ENCODE data around the gene IFIT1B.
A peak's percentile ranks its signal among the peaks of the same experiment; 100 is the strongest.

IFIT1B gene

GRCh38 chr10:89414146-89414878 is 36.5 kb downstream of the IFIT1B start, which contains the start of gene IFIT5:
Gene IFIT5 (plus strand): TSS chr10:89414568. CDS start chr10:89414799, 231 bp downstream.
- DNase-seq = peak; percentile 56

GRCh38 chr10:89414879-89415821 is 37.3 kb downstream of the IFIT1B start:
- DNase-seq = peak; percentile 33

DNA sequence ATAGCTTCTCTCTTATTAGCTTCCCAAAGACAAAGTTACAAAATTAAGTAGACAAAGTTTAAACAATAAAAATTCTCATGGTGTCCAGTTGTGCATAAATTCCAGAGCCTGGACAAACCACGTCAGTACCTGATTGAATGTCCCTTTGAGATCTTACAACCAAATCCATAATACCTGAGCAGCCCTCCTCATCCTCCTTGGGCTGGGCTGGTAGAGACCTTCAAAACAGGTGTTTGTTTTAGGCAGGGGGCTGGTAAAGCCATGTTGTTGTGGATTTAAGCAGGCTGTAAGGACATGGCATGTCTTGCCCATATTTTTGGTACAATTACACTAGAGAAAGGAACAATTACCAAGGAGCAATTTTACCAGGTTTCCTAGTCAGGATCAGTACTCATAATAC is 38.6 kb downstream of the IFIT1B start:
- no peak for DNase-seq

- DNase-seq = no peak
Measured at GRCh38 chr10:89419548-89419947, 41.7 kb downstream of the IFIT1B start.

DNA sequence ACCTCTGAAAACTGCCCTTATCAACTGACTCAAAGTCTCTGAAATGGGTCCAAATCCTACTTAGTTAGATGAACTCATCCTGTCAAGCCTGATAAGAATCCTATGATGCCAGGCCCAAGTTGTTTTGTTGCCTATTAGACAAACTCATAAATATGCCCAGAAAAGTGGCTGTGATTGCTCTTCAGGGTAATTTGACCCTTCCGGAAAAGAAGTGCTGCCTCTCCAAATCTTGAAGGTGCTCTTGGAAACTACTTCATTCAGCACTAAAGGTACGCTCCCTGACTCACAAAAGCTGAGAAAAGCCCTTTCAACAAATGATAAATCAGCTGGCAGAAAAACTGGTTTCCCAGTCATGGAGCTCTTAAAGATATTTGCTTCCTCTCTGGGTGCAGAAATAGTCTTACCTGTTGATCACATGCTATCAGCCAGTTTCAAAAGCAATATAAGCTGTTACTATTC is 43.2 kb downstream of the IFIT1B start:
- DNase-seq = no peak

DNA sequence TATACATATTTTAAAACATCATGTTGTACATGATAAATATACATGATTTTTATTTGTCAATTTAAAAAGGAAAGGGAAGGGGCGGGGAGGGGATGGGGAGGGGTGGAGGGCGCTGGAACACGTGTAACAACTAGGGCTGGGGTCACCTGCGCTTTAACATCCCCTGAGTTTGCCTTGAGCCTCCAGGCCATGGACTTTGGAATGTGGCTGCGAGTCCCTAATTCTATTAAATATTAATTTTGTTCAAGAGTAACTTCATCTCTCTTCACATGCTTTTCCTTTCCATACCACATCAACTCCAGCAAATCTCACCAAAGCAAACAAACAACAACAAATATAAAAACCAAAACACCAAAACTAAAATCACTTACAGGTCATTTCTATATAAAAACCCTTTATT is 47.1 kb downstream of the IFIT1B start:
- no peak for DNase-seq

GRCh38 chr10:89426230-89426868 is 48.5 kb downstream of the IFIT1B start:
- peak; percentile 17 for DNase-seq

DNA sequence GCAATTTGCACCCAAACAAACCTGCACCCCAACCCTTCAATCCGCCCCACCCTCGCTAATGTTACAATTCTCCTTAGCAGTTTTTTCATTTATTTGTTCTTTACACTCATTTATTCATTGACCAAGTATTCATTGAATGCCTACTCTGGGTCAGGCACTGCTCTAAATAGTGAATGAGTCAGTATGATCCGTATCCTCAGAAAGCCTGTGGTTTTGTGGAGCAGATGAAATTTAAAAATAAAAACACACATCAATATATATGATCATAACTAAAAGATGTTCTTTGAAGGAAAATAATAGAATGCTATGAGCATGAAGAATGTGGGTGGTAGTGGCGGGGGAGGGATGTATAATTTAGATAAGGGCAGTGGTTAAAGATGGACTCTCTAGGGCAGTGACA is 49.8 kb downstream of the IFIT1B start:
- DNase-seq = no peak

- no peak for DNase-seq
Measured at GRCh38 chr10:89428877-89429276, 51.0 kb downstream of the IFIT1B start.

GRCh38 chr10:89431977-89432376 is 54.1 kb downstream of the IFIT1B start:
- no peak for DNase-seq
